Adrenal gland (tissue), 12 donors: ENCODE data around the gene NCL. TPM values are rescaled to one million over a fixed set of nuclear protein-coding genes. Genes with fewer than 3 reads are reported as not detected.

Experiments used
- DNase-seq, 7 donors: peaks; one replicate each; pipeline ENCODE4 v3.0.0-alpha.2; 2019 to 2020
- H3K27ac ChIP-seq, 5 donors: fragments of 200-600 bp; sonication (generic) in 4 of 5; 1 replicate in 3 of 5; 2 replicates in 2 of 5; pipeline versions ENCODE4 v1.5.1 to v1.8.0; 2016 to 2020; ENCODE audit warnings: mild to moderate bottlenecking in 1 of 5
- H3K27me3 ChIP-seq: fragments of 200-600 bp; 2 replicates; pipeline ENCODE4 v1.8.0; 2021
- H3K36me3 ChIP-seq, 2 donors: fragments of 200-600 bp; replicated peaks in 1 of 2; 1 replicate in 1 of 2; 2 replicates in 1 of 2; pipeline versions ENCODE4 v1.5.1 to v1.8.0; 2018 to 2022
- H3K4me1 ChIP-seq, 2 donors: fragments of 200-600 bp; replicated peaks in 1 of 2; 1 replicate in 1 of 2; 2 replicates in 1 of 2; pipeline versions ENCODE4 v1.5.1 to v1.8.0; 2018 to 2021
- H3K4me3 ChIP-seq, 4 donors: fragments of 200-600 bp; sonication (generic) in 3 of 4; one replicate each; pipeline ENCODE4 v1.5.1; 2016 to 2018
- H3K9me3 ChIP-seq, 3 donors: fragments of 200-600 bp; sonication (generic) in 1 of 3; replicated peaks in 1 of 3; 1 replicate in 2 of 3; 2 replicates in 1 of 3; pipeline versions ENCODE4 v1.5.1 to v1.8.0; 2016 to 2021
- CTCF ChIP-seq, 6 experiments: fragments of 450-650 bp in 4 of 6; fragments of 200-600 bp in 2 of 6; sonication (generic) in 1 of 6; IDR thresholded peaks; 1 replicate in 5 of 6; 2 replicates in 1 of 6; pipeline versions ENCODE4 v1.5.1 to v1.8.0; 2016 to 2021; ENCODE audit warnings: antibody characterized with exemption in 6 of 6, mild to moderate bottlenecking in 2 of 6, moderate library complexity in 1 of 6
- POLR2A ChIP-seq, 2 donors: fragments of 450-650 bp; IDR thresholded peaks; one replicate each; pipeline ENCODE4 v1.6.1; 2017; ENCODE audit warnings: antibody characterized with exemption in 2 of 2, mild to moderate bottlenecking in 2 of 2, moderate library complexity in 1 of 2
- WGBS, 4 donors: extraction: QIAGEN DNeasy Blood & Tissue Kit in 2 of 4; methylation state at CpG; one replicate each; pipeline versions ENCODE4 v1.1.5 to v1.1.7; 2013 to 2017; 5-methylcytosine and 5-hydroxymethylcytosine counted together
- intact Hi-C, 2 donors: fragments of 100-400 bp; cut with DNase I; formaldehyde crosslinking; loops; one replicate each; pipeline versions ENCODE4 v1.14.1 to v1.15.0; 2022 to 2023
- polyA plus RNA-seq, 3 donors: library from polyadenylated mRNA; stranded (reverse); fragments of 200-250 nt in 2 of 3; fragments of 350-450 nt in 1 of 3; fragmentation: Illumina TruSeq in 1 of 3; extraction: RNeasy Lipid Tissue Mini Kit (QIAGEN cat#74804) in 1 of 3; gene quantifications; one replicate each; pipeline ENCODE4 v1.2.3, GENCODE V29; 2013 to 2014
- total RNA-seq, 9 donors: library from RNA; depleted of rRNA in 4 of 9; stranded (reverse); fragments of >200 nt in 4 of 9; fragments of 120-200 nt in 1 of 9; fragmentation: NEBNext Ultra II Directional in 1 of 9; extraction: Animal tissue kit (Norgen Biotek cat#: 25700) in 1 of 9; gene quantifications; one replicate each; pipeline versions ENCODE4 v1.1.0 to v1.2.4, GENCODE V29; 2013 to 2023
- donor health status: healthy with polysubstance abuse.
- donor health status: Bipolar disorder and iron deficiency.
- donor health status: DM: yes; HTN: yes; CAD: no.
- donor health status: DM: no; HTN: no; CAD: no.
- donor health status: DM: no; HTN: no; CAD: no.
- donor health status: DM: yes; HTN: yes; CAD: no.

Gene NCL
- total and polyA plus RNA-seq, 12 donors = 70.6 to 1,227 (median 184) TPM

- 73 to 83% (median 77%) methylated on average over 19 to 21 of the region's 21 CpGs for WGBS, 4 donors
- no peaks in the 10 kb centered on the region for H3K9me3 ChIP-seq
Observed at GRCh38 chr2:231425811-231426703, 38.2 kb downstream of the NCL start.

GRCh38 chr2:231425291-231425810 lies 38.9 kb downstream of the NCL start:
- no peaks in the 10 kb centered on the region for H3K36me3 ChIP-seq
- no peak for TF ChIP-seq POLR2A (IDR thresholded peaks at IDR 0.05)
- TF ChIP-seq CTCF (IDR thresholded peaks at IDR 0.05) = no peak
- DNase-seq = no peak
- H3K4me3 ChIP-seq = no peak overlapping the region
- 61 to 76% (median 67%) methylated on average over 4 to 8 of the region's 8 CpGs for WGBS, 4 donors
- H3K27me3 ChIP-seq = no peaks in the 10 kb centered on the region
- intact Hi-C loops = no loop called here
- no peaks in the 10 kb centered on the region for H3K9me3 ChIP-seq
- no peak overlapping the region for H3K27ac ChIP-seq
- H3K4me1 ChIP-seq = no peaks in the 10 kb centered on the region

More at GRCh38 chr2:231425811-231426703, 38.2 kb downstream of the NCL start:
- DNase-seq = no peak
- Histone ChIP-seq H3K27me3 (no peaks in the 10 kb centered on the region), H3K27ac (no peak overlapping the region), H3K36me3 (no peaks in the 10 kb centered on the region), H3K4me1 (no peaks in the 10 kb centered on the region), H3K4me3 (no peak overlapping the region)
- intact Hi-C loops = no loop called here
- TF ChIP-seq POLR2A (IDR thresholded peaks at IDR 0.05) (no peak), CTCF (IDR thresholded peaks at IDR 0.05) (no peak)

- no peaks in the 10 kb centered on the region for H3K27me3 ChIP-seq
- no peak overlapping the region for H3K27ac ChIP-seq
- no peaks in the 10 kb centered on the region for H3K36me3 ChIP-seq
- TF ChIP-seq POLR2A (IDR thresholded peaks at IDR 0.05) (no peak), CTCF (IDR thresholded peaks at IDR 0.05) (no peak)
- WGBS, 4 donors = 88 to 95% (median 94%) methylated on average over 10 of the region's 10 CpGs
- intact Hi-C loops = no loop called here
- no peaks in the 10 kb centered on the region for H3K4me1 ChIP-seq
- no peaks in the 10 kb centered on the region for H3K9me3 ChIP-seq
- no peak for DNase-seq
- no peak overlapping the region for H3K4me3 ChIP-seq
Observed at GRCh38 chr2:231423176-231423575, 41.1 kb downstream of the NCL start.

- no peak for DNase-seq
- Histone ChIP-seq H3K4me3 (no peak overlapping the region), H3K4me1 (no peaks in the 10 kb centered on the region), H3K9me3 (no peaks in the 10 kb centered on the region), H3K36me3 (no peaks in the 10 kb centered on the region), H3K27me3 (no peaks in the 10 kb centered on the region), H3K27ac (no peak overlapping the region)
- 75 to 90% (median 83%) methylated on average over 2 of the region's 2 CpGs for WGBS, 4 donors
- TF ChIP-seq CTCF (IDR thresholded peaks at IDR 0.05) = no peak
- no peak for TF ChIP-seq POLR2A (IDR thresholded peaks at IDR 0.05)
- intact Hi-C loops = no loop called here
Observed at GRCh38 chr2:231422056-231422455, 42.2 kb downstream of the NCL start.
